HG03280 (cell line): Measurements from ENCODE around the gene RBP5.

Experiments
- ATAC-seq: cut with Tn5 transposase; IDR thresholded peaks from one replicate; pipeline ENCODE4 v1.9.1; 2021; ENCODE audit warnings: mild to moderate bottlenecking, moderate library complexity; ENCODE audit not compliant: unreplicated experiment

RBP5 gene

DNA sequence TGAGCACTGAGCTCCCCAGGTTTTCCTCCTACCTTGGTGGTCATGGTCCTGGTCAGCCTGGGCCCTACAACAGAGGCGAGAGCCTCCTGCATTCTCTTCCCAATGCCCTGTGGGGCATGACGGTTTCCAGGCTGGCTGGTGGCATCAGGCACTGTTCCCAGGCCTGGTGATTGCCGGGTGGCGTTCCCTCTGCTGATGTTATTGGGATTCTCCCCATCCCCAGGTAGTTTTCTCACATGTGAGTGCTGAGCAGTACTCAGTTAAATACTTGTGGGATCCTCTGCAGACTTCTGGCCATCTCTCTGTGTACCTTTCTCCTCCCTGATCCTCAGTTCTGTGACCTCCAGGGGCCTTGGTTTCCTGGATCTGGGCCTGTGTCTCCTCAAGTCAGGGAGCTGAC lies 52.2 kb downstream of the RBP5 start:
- ATAC-seq: no peak

DNA sequence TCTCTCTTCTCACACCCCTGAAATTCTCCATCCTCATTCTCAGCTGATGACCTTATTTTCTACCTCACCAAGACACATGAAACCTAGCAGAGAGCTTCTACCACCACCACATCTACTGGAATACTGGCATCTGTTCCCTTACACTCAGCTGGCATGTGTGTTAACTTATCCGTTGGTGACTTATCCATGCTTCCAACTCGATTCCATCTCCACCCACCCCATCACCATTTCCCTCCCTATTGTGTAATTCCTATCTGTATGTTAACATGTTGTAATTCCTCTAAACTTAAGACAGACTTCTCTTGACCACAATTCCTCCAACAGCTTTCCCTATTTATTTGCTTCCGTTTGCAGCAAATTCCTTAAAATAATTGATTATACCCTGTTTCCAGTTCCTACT lies 52.8 kb downstream of the RBP5 start:
- ATAC-seq: no peak

GRCh38 chr12:7075518-7075917 lies 53.2 kb downstream of the RBP5 start:
- ATAC-seq: no peak

DNA sequence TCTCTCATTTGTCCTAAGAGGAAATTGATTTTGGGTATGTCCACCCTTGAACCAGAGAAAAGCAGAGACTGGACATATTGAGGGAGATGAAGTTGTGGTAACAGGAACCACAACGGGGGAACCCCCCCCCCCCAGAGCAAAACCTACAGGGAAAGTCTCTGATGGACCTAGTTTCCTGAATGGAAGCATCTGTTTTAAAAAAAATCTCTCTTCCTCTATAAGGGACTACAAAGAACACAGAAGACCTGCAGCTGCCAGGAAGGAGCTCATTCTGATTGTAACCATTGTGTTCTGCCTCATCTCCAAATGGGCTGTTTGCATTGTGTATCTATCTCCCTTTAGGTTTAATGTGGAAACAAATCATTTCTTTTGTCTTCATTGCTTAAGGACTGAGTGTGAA lies 54.7 kb downstream of the RBP5 start:
- ATAC-seq: no peak
